Osteocyte (in vitro differentiated cells): ENCODE results near the gene PHLPP1. TPM values are rescaled to one million over a fixed set of nuclear protein-coding genes. Genes with fewer than 3 reads are reported as not detected.

Experiments
- DNase-seq: peaks from one replicate; pipeline ENCODE4 v3.0.0; 2021; ENCODE audit warnings: mixed read lengths; ENCODE audit not compliant: unreplicated experiment; ENCODE audit errors: extremely low spot score
- H3K27ac Mint-ChIP-seq: one replicate; pipeline ENCODE4 v1.8.0; 2021; ENCODE audit warnings: mild to moderate bottlenecking, mixed read lengths; ENCODE audit not compliant: unreplicated experiment
- H3K27me3 Mint-ChIP-seq: one replicate; pipeline ENCODE4 v1.8.0; 2021; ENCODE audit warnings: mixed read lengths; ENCODE audit not compliant: unreplicated experiment
- H3K36me3 Mint-ChIP-seq: one replicate; pipeline ENCODE4 v1.8.0; 2021; ENCODE audit warnings: mixed read lengths; ENCODE audit not compliant: unreplicated experiment
- H3K4me1 Mint-ChIP-seq: one replicate; pipeline ENCODE4 v1.8.0; 2021; ENCODE audit warnings: mixed read lengths; ENCODE audit not compliant: unreplicated experiment
- H3K4me3 Mint-ChIP-seq: one replicate; pipeline ENCODE4 v1.8.0; 2021; ENCODE audit warnings: mild to moderate bottlenecking, moderate library complexity, mixed read lengths; ENCODE audit not compliant: unreplicated experiment
- H3K9me3 Mint-ChIP-seq: one replicate; pipeline ENCODE4 v1.8.0; 2021; ENCODE audit warnings: mixed read lengths; ENCODE audit not compliant: unreplicated experiment
- CTCF ChIP-seq: fragments of 200-600 bp; sonication (generic); IDR thresholded peaks from 2 replicates; pipeline ENCODE4 v1.5.0; 2021; ENCODE audit warnings: antibody characterized with exemption, mild to moderate bottlenecking, moderate library complexity
- total RNA-seq: library from RNA; stranded (reverse); gene quantifications from 2 replicates; pipeline ENCODE4 v1.2.1, GENCODE V29; 2021

The PHLPP1 gene
- total RNA-seq, 1 donor from 2014 or later: 19.6 TPM

GRCh38 chr18:62751341-62751821 lies 36.0 kb downstream of the PHLPP1 start:
- DNase-seq: no peak
- Mint-ChIP-seq H3K4me3 (peak overlapping the region; percentile 20), H3K9me3 (peaks cover 5% of the 10 kb centered on the region), H3K27me3 (no peaks in the 10 kb centered on the region), H3K27ac (peak overlapping the region; percentile 73), H3K4me1 (peaks cover 31% of the 10 kb centered on the region), H3K36me3 (peaks cover 4% of the 10 kb centered on the region)
- no peak for TF ChIP-seq CTCF

- DNase-seq: no peak
- peaks cover 5% of the 10 kb centered on the region for H3K9me3 Mint-ChIP-seq
- H3K27me3 Mint-ChIP-seq: no peaks in the 10 kb centered on the region
- no peak overlapping the region for H3K4me3 Mint-ChIP-seq
- peaks cover 4% of the 10 kb centered on the region for H3K36me3 Mint-ChIP-seq
- H3K4me1 Mint-ChIP-seq: peaks cover 31% of the 10 kb centered on the region
- no peak for TF ChIP-seq CTCF
- no peak overlapping the region for H3K27ac Mint-ChIP-seq
Observed at GRCh38 chr18:62751977-62752376, 36.6 kb downstream of the PHLPP1 start.

- Mint-ChIP-seq H3K27ac (no peak overlapping the region), H3K4me1 (peaks cover 38% of the 10 kb centered on the region)
Observed at GRCh38 chr18:62754026-62754425, 38.7 kb downstream of the PHLPP1 start.

GRCh38 chr18:62755454-62755853 lies 40.1 kb downstream of the PHLPP1 start:
- Mint-ChIP-seq H3K27ac (no peak overlapping the region), H3K4me1 (peaks cover 49% of the 10 kb centered on the region), H3K9me3 (peaks cover 5% of the 10 kb centered on the region), H3K4me3 (no peak overlapping the region), H3K27me3 (no peaks in the 10 kb centered on the region), H3K36me3 (peaks cover 4% of the 10 kb centered on the region)
- no peak for TF ChIP-seq CTCF
- DNase-seq: no peak

More at GRCh38 chr18:62754026-62754425, 38.7 kb downstream of the PHLPP1 start:
- H3K4me3 Mint-ChIP-seq: no peak overlapping the region
- DNase-seq: no peak
- no peaks in the 10 kb centered on the region for H3K27me3 Mint-ChIP-seq
- peaks cover 5% of the 10 kb centered on the region for H3K9me3 Mint-ChIP-seq
- no peak for TF ChIP-seq CTCF
- H3K36me3 Mint-ChIP-seq: peaks cover 4% of the 10 kb centered on the region

GRCh38 chr18:62755946-62756345 lies 40.6 kb downstream of the PHLPP1 start:
- DNase-seq: no peak
- TF ChIP-seq CTCF: no peak
- H3K36me3 Mint-ChIP-seq: peaks cover 4% of the 10 kb centered on the region
- H3K27ac Mint-ChIP-seq: no peak overlapping the region
- no peak overlapping the region for H3K4me3 Mint-ChIP-seq
- H3K4me1 Mint-ChIP-seq: peaks cover 49% of the 10 kb centered on the region
- no peaks in the 10 kb centered on the region for H3K27me3 Mint-ChIP-seq
- H3K9me3 Mint-ChIP-seq: peaks cover 5% of the 10 kb centered on the region
